GM23338 (cell line): ENCODE data around the gene C1orf146. TPM values are rescaled to one million over a fixed set of nuclear protein-coding genes. Genes with fewer than 3 reads are reported as not detected.

ENCODE experiments used
- ATAC-seq: fragments of 200-7000 bp; cut with Tn5 transposase; 3 replicates; pipeline ENCODE4 v1.9.1; 2020
- DNase-seq: peaks from one replicate; pipeline ENCODE4 v3.0.0-alpha.2; 2015; ENCODE audit warnings: low spot score
- H2AFZ ChIP-seq: fragments of 200-600 bp; sonication (generic); 2 replicates; pipeline ENCODE4 v1.8.0; 2016; ENCODE audit warnings: antibody characterized with exemption, mild to moderate bottlenecking, moderate library complexity
- H3F3A ChIP-seq: fragments of 200-600 bp; sonication (generic); replicated peaks from 2 replicates; pipeline ENCODE4 v1.8.0; 2017; ENCODE audit warnings: antibody characterized with exemption, mixed run types, low read depth
- H3K27ac ChIP-seq: fragments of 200-600 bp; sonication (generic); 2 replicates; pipeline ENCODE4 v1.6.1; 2016; ENCODE audit warnings: low read depth
- H3K27me3 ChIP-seq: fragments of 200-600 bp; sonication (generic); 2 replicates; pipeline ENCODE4 v1.8.0; 2016; ENCODE audit warnings: mild to moderate bottlenecking, mixed run types, moderate library complexity; ENCODE audit not compliant: insufficient read depth
- H3K36me3 ChIP-seq: fragments of 200-600 bp; sonication (generic); 2 replicates; pipeline ENCODE4 v1.8.0; 2016; ENCODE audit warnings: mild to moderate bottlenecking; ENCODE audit not compliant: insufficient read depth
- H3K4me1 ChIP-seq: fragments of 200-600 bp; sonication (generic); 2 replicates; pipeline ENCODE4 v1.8.0; 2016; ENCODE audit warnings: mild to moderate bottlenecking, moderate library complexity; ENCODE audit not compliant: insufficient read depth
- H3K4me2 ChIP-seq: fragments of 200-600 bp; sonication (generic); 2 replicates; pipeline ENCODE4 v1.7.1; 2017; ENCODE audit warnings: mixed run types
- H3K4me3 ChIP-seq: fragments of 200-600 bp; sonication (generic); 2 replicates; pipeline ENCODE4 v1.6.1; 2016; ENCODE audit warnings: mixed run types
- H3K79me2 ChIP-seq: fragments of 200-600 bp; sonication (generic); replicated peaks from 2 replicates; pipeline ENCODE4 v1.8.0; 2017; ENCODE audit warnings: mild to moderate bottlenecking; ENCODE audit not compliant: insufficient read depth
- H3K9me2 ChIP-seq: fragments of 200-600 bp; sonication (generic); 2 replicates; pipeline ENCODE4 v1.8.0; 2017; ENCODE audit not compliant: insufficient read depth
- H4K20me1 ChIP-seq: fragments of 200-600 bp; sonication (generic); replicated peaks from 2 replicates; pipeline ENCODE4 v1.8.0; 2017; ENCODE audit warnings: mild to moderate bottlenecking; ENCODE audit not compliant: insufficient read depth
- H3K27ac Mint-ChIP-seq: 2 replicates; pipeline ENCODE4 v1.8.0; 2020; ENCODE audit warnings: inconsistent platforms, mild to moderate bottlenecking, moderate library complexity, mixed read lengths
- H3K27me3 Mint-ChIP-seq: 3 replicates; pipeline ENCODE4 v1.8.0; 2022; ENCODE audit warnings: low read depth, mild to moderate bottlenecking, moderate library complexity, mixed read lengths, inconsistent platforms; ENCODE audit not compliant: insufficient read depth, poor library complexity
- H3K36me3 Mint-ChIP-seq: 3 replicates; pipeline ENCODE4 v1.8.0; 2021; ENCODE audit warnings: low read depth, mild to moderate bottlenecking, inconsistent platforms, moderate library complexity, mixed read lengths
- H3K4me1 Mint-ChIP-seq: 3 replicates; pipeline ENCODE4 v1.8.0; 2020; ENCODE audit warnings: mild to moderate bottlenecking, inconsistent platforms, mixed read lengths
- H3K4me3 Mint-ChIP-seq: 3 replicates; pipeline ENCODE4 v1.8.0; 2021; ENCODE audit warnings: moderate library complexity, mild to moderate bottlenecking, inconsistent platforms, mixed read lengths
- H3K9me3 Mint-ChIP-seq: 3 replicates; pipeline ENCODE4 v1.8.0; 2020; ENCODE audit warnings: moderate library complexity, mild to moderate bottlenecking, inconsistent platforms, mixed read lengths
- CREB1 ChIP-seq: fragments of 250-450 bp; sonication (Bioruptor Pico); IDR thresholded peaks from 2 replicates; pipeline ENCODE4 v1.5.0; 2020; ENCODE audit warnings: low read depth, mild to moderate bottlenecking, moderate library complexity
- ETS1 ChIP-seq: IDR thresholded peaks from 2 replicates; pipeline ENCODE4 v1.6.1; 2016; ENCODE audit warnings: antibody characterized with exemption
- EZH2 ChIP-seq: fragments of 200-600 bp; sonication (generic); IDR thresholded peaks from one replicate; pipeline ENCODE4 v1.8.0; 2017; ENCODE audit warnings: antibody characterized with exemption, mild to moderate bottlenecking, low read depth; ENCODE audit not compliant: unreplicated experiment
- EZH2phosphoT487 ChIP-seq: fragments of 200-600 bp; sonication (generic); IDR thresholded peaks from one replicate; pipeline ENCODE4 v1.8.1; 2018; ENCODE audit warnings: antibody characterized with exemption; ENCODE audit not compliant: unreplicated experiment
- JUNB ChIP-seq: IDR thresholded peaks from one replicate; pipeline ENCODE4 v1.6.1; 2016; ENCODE audit warnings: antibody characterized with exemption; ENCODE audit not compliant: unreplicated experiment
- NANOG ChIP-seq: IDR thresholded peaks from 2 replicates; pipeline ENCODE4 v1.6.1; 2016; ENCODE audit warnings: antibody characterized with exemption, borderline replicate concordance
- POLR2AphosphoS5 ChIP-seq: IDR thresholded peaks from 2 replicates; pipeline ENCODE4 v1.6.1; 2016; ENCODE audit warnings: antibody characterized with exemption, low read depth
- STAT1 ChIP-seq: IDR thresholded peaks from one replicate; pipeline ENCODE4 v1.6.1; 2016; ENCODE audit warnings: antibody characterized with exemption; ENCODE audit not compliant: unreplicated experiment
- ZNF114 ChIP-seq: fragments of 250-450 bp; sonication (Bioruptor Pico); IDR thresholded peaks from 2 replicates; pipeline ENCODE4 v1.5.0; 2020; ENCODE audit warnings: mild to moderate bottlenecking, moderate library complexity
- ZNF331 ChIP-seq: fragments of 250-450 bp; sonication (Bioruptor Pico); IDR thresholded peaks from 2 replicates; pipeline ENCODE4 v1.5.0; 2020; ENCODE audit warnings: low read depth, mild to moderate bottlenecking, moderate library complexity
- polyA plus RNA-seq: library from polyadenylated mRNA; unstranded; fragments of >200 nt; fragmentation: Nextera tagmentation; extraction: Ambion mirVana; gene quantifications from 2 replicates; pipeline ENCODE4 v1.2.1, GENCODE V29; 2016
- total RNA-seq: library from RNA; depleted of rRNA; stranded (reverse); fragments of >200 nt; shearing (Covaris generic); gene quantifications from 2 replicates; pipeline ENCODE4 v1.2.3, GENCODE V29; 2014
- TF ChIP-seq, protein P1 (sequence below), 2 experiments: fragments of 200-600 bp in 1 of 2; sonication (generic) in 1 of 2; conservative IDR thresholded peaks; 2 replicates each; pipeline versions ENCODE4 v1.5.1 to v1.6.1; 2016 to 2017; ENCODE audit warnings: antibody characterized with exemption in 2 of 2, low read depth in 2 of 2, mild to moderate bottlenecking in 2 of 2, moderate library complexity in 1 of 2
- TF ChIP-seq, protein P2 (sequence below): fragments of 250-450 bp; sonication (Bioruptor Pico); IDR thresholded peaks from 2 replicates; pipeline ENCODE4 v1.5.0; 2020; ENCODE audit warnings: mild to moderate bottlenecking, moderate library complexity
- TF ChIP-seq, protein P3 (sequence below): IDR thresholded peaks from one replicate; pipeline ENCODE4 v1.6.1; 2018; ENCODE audit warnings: antibody characterized with exemption; ENCODE audit not compliant: unreplicated experiment

Gene C1orf146
- total and polyA plus RNA-seq, 2 experiments from 2014 or later: not detected

DNA sequence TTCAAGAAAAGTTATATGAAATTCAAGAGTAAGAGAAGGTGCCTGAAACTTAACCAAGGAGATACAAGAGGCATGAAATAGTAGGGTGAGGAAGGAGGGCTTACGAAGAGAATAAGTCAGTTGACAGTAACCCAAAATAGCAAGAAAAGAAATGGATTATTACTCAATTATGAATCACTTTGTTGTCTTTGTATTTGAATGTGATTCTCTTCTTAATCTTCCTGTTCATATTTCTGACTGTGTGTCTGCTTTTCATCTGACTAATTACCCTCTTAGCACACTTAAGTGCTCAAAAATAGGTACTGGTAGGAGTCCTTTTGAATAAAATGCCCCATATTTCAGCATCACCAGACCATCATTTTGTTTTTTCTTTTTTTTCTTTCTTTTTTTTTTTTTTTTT is 41.6 kb downstream of the C1orf146 start:
- Histone ChIP-seq H3K9me2 (no peaks in the 10 kb centered on the region), H3K4me3 (no peak overlapping the region), H3K27ac (no peak overlapping the region), H3K4me1 (no peaks in the 10 kb centered on the region), H2AFZ (no peak overlapping the region), H3K4me2 (no peak overlapping the region), H4K20me1 (peaks cover 5% of the 10 kb centered on the region), H3K36me3 (peaks cover 8% of the 10 kb centered on the region), H3K79me2 (peaks cover 22% of the 10 kb centered on the region), H3K27me3 (no peaks in the 10 kb centered on the region), H3F3A (no peaks in the 10 kb centered on the region)
- H3K9me3 Mint-ChIP-seq: no peaks in the 10 kb centered on the region
- DNase-seq: no peak
- no peaks in the 10 kb centered on the region for H3K27me3 Mint-ChIP-seq
- peaks cover 83% of the 10 kb centered on the region for H3K36me3 Mint-ChIP-seq
- TF ChIP-seq POLR2AphosphoS5 (no peak), EZH2 (no peak), ETS1 (no peak), STAT1 (no peak), JUNB (no peak), EZH2phosphoT487 (no peak), ZNF114 (CRISPR knock-in tag) (no peak), CREB1 (CRISPR knock-in tag) (no peak), NANOG (no peak), ZNF331 (no peak)
- TF ChIP-seq, protein P1, sequence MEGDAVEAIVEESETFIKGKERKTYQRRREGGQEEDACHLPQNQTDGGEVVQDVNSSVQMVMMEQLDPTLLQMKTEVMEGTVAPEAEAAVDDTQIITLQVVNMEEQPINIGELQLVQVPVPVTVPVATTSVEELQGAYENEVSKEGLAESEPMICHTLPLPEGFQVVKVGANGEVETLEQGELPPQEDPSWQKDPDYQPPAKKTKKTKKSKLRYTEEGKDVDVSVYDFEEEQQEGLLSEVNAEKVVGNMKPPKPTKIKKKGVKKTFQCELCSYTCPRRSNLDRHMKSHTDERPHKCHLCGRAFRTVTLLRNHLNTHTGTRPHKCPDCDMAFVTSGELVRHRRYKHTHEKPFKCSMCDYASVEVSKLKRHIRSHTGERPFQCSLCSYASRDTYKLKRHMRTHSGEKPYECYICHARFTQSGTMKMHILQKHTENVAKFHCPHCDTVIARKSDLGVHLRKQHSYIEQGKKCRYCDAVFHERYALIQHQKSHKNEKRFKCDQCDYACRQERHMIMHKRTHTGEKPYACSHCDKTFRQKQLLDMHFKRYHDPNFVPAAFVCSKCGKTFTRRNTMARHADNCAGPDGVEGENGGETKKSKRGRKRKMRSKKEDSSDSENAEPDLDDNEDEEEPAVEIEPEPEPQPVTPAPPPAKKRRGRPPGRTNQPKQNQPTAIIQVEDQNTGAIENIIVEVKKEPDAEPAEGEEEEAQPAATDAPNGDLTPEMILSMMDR (conservative IDR thresholded peaks at IDR 0.05; ENCODE audit: low read depth in 2 of 2): no peak
- TF ChIP-seq, protein P2, sequence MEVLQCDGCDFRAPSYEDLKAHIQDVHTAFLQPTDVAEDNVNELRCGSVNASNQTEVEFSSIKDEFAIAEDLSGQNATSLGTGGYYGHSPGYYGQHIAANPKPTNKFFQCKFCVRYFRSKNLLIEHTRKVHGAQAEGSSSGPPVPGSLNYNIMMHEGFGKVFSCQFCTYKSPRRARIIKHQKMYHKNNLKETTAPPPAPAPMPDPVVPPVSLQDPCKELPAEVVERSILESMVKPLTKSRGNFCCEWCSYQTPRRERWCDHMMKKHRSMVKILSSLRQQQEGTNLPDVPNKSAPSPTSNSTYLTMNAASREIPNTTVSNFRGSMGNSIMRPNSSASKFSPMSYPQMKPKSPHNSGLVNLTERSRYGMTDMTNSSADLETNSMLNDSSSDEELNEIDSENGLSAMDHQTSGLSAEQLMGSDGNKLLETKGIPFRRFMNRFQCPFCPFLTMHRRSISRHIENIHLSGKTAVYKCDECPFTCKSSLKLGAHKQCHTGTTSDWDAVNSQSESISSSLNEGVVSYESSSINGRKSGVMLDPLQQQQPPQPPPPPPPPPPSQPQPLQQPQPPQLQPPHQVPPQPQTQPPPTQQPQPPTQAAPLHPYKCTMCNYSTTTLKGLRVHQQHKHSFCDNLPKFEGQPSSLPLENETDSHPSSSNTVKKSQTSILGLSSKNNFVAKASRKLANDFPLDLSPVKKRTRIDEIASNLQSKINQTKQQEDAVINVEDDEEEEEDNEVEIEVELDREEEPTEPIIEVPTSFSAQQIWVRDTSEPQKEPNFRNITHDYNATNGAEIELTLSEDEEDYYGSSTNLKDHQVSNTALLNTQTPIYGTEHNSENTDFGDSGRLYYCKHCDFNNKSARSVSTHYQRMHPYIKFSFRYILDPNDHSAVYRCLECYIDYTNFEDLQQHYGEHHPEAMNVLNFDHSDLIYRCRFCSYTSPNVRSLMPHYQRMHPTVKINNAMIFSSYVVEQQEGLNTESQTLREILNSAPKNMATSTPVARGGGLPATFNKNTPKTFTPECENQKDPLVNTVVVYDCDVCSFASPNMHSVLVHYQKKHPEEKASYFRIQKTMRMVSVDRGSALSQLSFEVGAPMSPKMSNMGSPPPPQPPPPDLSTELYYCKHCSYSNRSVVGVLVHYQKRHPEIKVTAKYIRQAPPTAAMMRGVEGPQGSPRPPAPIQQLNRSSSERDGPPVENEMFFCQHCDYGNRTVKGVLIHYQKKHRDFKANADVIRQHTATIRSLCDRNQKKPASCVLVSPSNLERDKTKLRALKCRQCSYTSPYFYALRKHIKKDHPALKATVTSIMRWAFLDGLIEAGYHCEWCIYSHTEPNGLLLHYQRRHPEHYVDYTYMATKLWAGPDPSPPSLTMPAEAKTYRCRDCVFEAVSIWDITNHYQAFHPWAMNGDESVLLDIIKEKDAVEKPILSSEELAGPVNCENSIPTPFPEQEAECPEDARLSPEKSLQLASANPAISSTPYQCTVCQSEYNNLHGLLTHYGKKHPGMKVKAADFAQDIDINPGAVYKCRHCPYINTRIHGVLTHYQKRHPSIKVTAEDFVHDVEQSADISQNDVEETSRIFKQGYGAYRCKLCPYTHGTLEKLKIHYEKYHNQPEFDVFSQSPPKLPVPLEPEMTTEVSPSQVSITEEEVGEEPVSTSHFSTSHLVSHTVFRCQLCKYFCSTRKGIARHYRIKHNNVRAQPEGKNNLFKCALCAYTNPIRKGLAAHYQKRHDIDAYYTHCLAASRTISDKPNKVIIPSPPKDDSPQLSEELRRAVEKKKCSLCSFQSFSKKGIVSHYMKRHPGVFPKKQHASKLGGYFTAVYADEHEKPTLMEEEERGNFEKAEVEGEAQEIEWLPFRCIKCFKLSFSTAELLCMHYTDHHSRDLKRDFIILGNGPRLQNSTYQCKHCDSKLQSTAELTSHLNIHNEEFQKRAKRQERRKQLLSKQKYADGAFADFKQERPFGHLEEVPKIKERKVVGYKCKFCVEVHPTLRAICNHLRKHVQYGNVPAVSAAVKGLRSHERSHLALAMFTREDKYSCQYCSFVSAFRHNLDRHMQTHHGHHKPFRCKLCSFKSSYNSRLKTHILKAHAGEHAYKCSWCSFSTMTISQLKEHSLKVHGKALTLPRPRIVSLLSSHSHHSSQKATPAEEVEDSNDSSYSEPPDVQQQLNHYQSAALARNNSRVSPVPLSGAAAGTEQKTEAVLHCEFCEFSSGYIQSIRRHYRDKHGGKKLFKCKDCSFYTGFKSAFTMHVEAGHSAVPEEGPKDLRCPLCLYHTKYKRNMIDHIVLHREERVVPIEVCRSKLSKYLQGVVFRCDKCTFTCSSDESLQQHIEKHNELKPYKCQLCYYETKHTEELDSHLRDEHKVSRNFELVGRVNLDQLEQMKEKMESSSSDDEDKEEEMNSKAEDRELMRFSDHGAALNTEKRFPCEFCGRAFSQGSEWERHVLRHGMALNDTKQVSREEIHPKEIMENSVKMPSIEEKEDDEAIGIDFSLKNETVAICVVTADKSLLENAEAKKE (CRISPR knock-in tag): no peak
- TF ChIP-seq, protein P3, sequence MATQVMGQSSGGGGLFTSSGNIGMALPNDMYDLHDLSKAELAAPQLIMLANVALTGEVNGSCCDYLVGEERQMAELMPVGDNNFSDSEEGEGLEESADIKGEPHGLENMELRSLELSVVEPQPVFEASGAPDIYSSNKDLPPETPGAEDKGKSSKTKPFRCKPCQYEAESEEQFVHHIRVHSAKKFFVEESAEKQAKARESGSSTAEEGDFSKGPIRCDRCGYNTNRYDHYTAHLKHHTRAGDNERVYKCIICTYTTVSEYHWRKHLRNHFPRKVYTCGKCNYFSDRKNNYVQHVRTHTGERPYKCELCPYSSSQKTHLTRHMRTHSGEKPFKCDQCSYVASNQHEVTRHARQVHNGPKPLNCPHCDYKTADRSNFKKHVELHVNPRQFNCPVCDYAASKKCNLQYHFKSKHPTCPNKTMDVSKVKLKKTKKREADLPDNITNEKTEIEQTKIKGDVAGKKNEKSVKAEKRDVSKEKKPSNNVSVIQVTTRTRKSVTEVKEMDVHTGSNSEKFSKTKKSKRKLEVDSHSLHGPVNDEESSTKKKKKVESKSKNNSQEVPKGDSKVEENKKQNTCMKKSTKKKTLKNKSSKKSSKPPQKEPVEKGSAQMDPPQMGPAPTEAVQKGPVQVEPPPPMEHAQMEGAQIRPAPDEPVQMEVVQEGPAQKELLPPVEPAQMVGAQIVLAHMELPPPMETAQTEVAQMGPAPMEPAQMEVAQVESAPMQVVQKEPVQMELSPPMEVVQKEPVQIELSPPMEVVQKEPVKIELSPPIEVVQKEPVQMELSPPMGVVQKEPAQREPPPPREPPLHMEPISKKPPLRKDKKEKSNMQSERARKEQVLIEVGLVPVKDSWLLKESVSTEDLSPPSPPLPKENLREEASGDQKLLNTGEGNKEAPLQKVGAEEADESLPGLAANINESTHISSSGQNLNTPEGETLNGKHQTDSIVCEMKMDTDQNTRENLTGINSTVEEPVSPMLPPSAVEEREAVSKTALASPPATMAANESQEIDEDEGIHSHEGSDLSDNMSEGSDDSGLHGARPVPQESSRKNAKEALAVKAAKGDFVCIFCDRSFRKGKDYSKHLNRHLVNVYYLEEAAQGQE: no peak
- no peak for ATAC-seq
- H3K27ac Mint-ChIP-seq: no peak overlapping the region
- no peaks in the 10 kb centered on the region for H3K4me1 Mint-ChIP-seq
- no peak overlapping the region for H3K4me3 Mint-ChIP-seq
